Neural progenitor cell (in vitro differentiated cells): Measurements from ENCODE around the gene MT1HL1. TPM values are rescaled to one million over a fixed set of nuclear protein-coding genes. Genes with fewer than 3 reads are reported as not detected.
"Not testable (repeated sequence)": the region's sequence is repeated elsewhere in the genome, so short reads cannot be mapped to it uniquely, and the experiment has no call there.

Source experiments
- DNase-seq: peaks from one replicate; pipeline ENCODE4 v3.0.0-alpha.2; 2016; ENCODE audit warnings: low spot score
- H2AFZ ChIP-seq: fragments of 200-600 bp; sonication (generic); replicated peaks from 2 replicates; pipeline ENCODE4 v1.6.1; 2016; ENCODE audit warnings: antibody characterized with exemption
- H3F3A ChIP-seq: fragments of 200-600 bp; sonication (generic); 2 replicates; pipeline ENCODE4 v1.6.1; 2016; ENCODE audit warnings: antibody characterized with exemption, low read depth
- H3K27ac ChIP-seq: fragments of 200-600 bp; sonication (generic); 2 replicates; pipeline ENCODE4 v1.5.1; 2016; ENCODE audit warnings: mild to moderate bottlenecking
- H3K27me3 ChIP-seq: fragments of 200-600 bp; sonication (generic); 2 replicates; pipeline ENCODE4 v1.6.1; 2016; ENCODE audit warnings: mild to moderate bottlenecking, moderate library complexity
- H3K36me3 ChIP-seq: fragments of 200-600 bp; sonication (generic); 2 replicates; pipeline ENCODE4 v1.5.1; 2016
- H3K4me1 ChIP-seq: fragments of 200-600 bp; sonication (generic); 2 replicates; pipeline ENCODE4 v1.6.1; 2016; ENCODE audit warnings: mixed run types
- H3K4me2 ChIP-seq: fragments of 200-600 bp; sonication (generic); 2 replicates; pipeline ENCODE4 v1.6.1; 2016
- H3K4me3 ChIP-seq: fragments of 200-600 bp; sonication (generic); 2 replicates; pipeline ENCODE4 v1.5.1; 2016
- H3K79me2 ChIP-seq: fragments of 200-600 bp; sonication (generic); 2 replicates; pipeline ENCODE4 v1.6.1; 2016; ENCODE audit warnings: low read depth
- H3K9ac ChIP-seq: fragments of 200-600 bp; sonication (generic); 2 replicates; pipeline ENCODE4 v1.6.1; 2016
- H3K9me3 ChIP-seq: fragments of 200-600 bp; sonication (generic); 2 replicates; pipeline ENCODE4 v1.5.1; 2016; ENCODE audit warnings: low read depth
- H4K20me1 ChIP-seq: fragments of 200-600 bp; sonication (generic); 2 replicates; pipeline ENCODE4 v1.6.1; 2016; ENCODE audit warnings: low read depth
- H3K27ac Mint-ChIP-seq: 3 replicates; pipeline ENCODE4 v1.8.0; 2021; ENCODE audit warnings: mixed read lengths
- H3K27me3 Mint-ChIP-seq: 2 replicates; pipeline ENCODE4 v1.8.0; 2022; ENCODE audit warnings: low read depth, mild to moderate bottlenecking, inconsistent platforms, moderate library complexity, mixed read lengths; ENCODE audit not compliant: insufficient read depth
- H3K36me3 Mint-ChIP-seq: 3 replicates; pipeline ENCODE4 v1.8.0; 2021; ENCODE audit warnings: mixed read lengths
- H3K4me1 Mint-ChIP-seq: 3 replicates; pipeline ENCODE4 v1.8.0; 2021; ENCODE audit warnings: mixed read lengths
- H3K4me3 Mint-ChIP-seq: 3 replicates; pipeline ENCODE4 v1.8.0; 2021; ENCODE audit warnings: mild to moderate bottlenecking, moderate library complexity, mixed read lengths
- H3K9me3 Mint-ChIP-seq: 3 replicates; pipeline ENCODE4 v1.8.0; 2020; ENCODE audit warnings: mixed read lengths
- CTCF ChIP-seq: fragments of 200-600 bp; sonication (generic); IDR thresholded peaks from 2 replicates; pipeline ENCODE4 v1.5.1; 2017; ENCODE audit warnings: antibody characterized with exemption, mild to moderate bottlenecking
- EZH2 ChIP-seq: fragments of 200-600 bp; sonication (generic); IDR thresholded peaks from 2 replicates; pipeline ENCODE4 v1.6.1; 2017; ENCODE audit warnings: antibody characterized with exemption, mild to moderate bottlenecking, moderate library complexity
- EZH2phosphoT487 ChIP-seq: fragments of 200-600 bp; sonication (generic); IDR thresholded peaks from 2 replicates; pipeline ENCODE4 v1.6.1; 2017; ENCODE audit warnings: antibody characterized with exemption
- total RNA-seq: library from RNA; depleted of rRNA; stranded (reverse); fragments of >200 nt; gene quantifications from 2 replicates; pipeline ENCODE4 v1.2.3, GENCODE V29; 2015; ENCODE audit warnings: low replicate concordance

Gene MT1HL1
- total RNA-seq, 1 donor from 2014 or later: not detected

DNA sequence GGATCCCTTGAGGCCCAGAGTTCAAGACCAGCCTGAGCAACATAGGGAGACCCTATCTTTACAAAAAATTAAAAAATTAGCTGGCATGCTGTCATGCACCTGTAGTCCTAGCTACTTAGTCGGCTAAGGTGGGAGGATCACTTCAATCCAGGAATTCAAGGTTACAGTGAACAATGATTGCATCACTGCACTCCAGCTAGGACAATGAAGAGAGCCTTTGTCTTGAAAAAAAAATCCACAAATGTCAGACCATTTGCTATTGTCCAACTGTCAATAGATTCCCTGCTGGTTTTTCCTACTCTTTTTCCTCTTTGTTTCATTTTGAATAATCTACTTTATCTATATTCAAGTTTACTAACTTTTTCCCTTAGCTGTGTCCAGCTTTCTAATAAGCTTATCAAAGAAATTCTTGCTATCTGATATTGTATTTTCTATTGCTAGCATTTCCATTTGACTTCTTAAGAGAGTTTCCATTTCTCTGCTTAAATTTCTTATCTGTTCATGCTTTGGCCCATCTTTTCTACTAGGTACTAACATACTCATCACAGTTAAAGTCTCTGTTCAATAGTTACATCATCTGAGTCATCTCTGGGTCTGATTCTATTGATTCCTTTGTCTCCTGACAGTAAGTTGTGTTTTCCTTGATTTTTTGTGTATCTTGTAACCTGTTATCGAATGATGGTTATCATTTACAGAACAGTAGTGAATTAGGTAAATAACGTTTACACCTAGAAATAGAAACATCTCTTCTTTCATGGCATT is 14.8 kb downstream of the MT1HL1 start:
- H3K4me3 Mint-ChIP-seq: no peak overlapping the region

DNA sequence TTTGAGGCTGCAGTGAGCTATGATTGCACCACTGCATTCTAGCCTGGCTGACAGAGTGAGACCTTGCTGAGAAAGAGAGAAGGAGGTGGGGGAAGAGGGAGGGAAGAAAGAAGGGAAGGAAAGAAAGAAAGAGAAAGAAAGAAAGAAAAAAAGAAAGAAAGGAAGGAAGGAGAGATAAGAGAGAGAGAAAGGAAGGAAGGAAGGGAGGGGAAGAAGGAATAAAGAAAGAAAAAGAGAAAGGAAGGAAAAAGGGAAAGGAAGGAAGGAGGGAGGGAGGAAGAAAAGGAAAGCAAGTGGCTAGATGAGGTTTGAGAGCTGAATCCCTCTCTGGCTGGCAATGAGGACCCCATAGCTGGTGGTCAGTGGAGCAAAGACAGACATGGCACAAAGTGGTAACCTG is 20.4 kb downstream of the MT1HL1 start:
- H3F3A ChIP-seq: no peaks in the 10 kb centered on the region
- TF ChIP-seq EZH2phosphoT487 (no peak), EZH2 (no peak), CTCF (no peak)
- no peaks in the 10 kb centered on the region for H3K36me3 ChIP-seq
- no peaks in the 10 kb centered on the region for H3K9me3 Mint-ChIP-seq
- H3K9me3 ChIP-seq: no peaks in the 10 kb centered on the region
- no peak overlapping the region for H3K4me2 ChIP-seq
- no peaks in the 10 kb centered on the region for H3K27me3 ChIP-seq
- no peaks in the 10 kb centered on the region for H3K4me1 ChIP-seq
- no peaks in the 10 kb centered on the region for H3K4me1 Mint-ChIP-seq
- no peak overlapping the region for H2AFZ ChIP-seq
- H3K27ac ChIP-seq: no peak overlapping the region
- no peaks in the 10 kb centered on the region for H3K79me2 ChIP-seq
- peaks cover 2% of the 10 kb centered on the region for H3K27me3 Mint-ChIP-seq
- H3K4me3 ChIP-seq: no peak overlapping the region
- H4K20me1 ChIP-seq: no peaks in the 10 kb centered on the region
- H3K4me3 Mint-ChIP-seq: no peak overlapping the region
- H3K9ac ChIP-seq: no peak overlapping the region
- DNase-seq: no peak
- no peak overlapping the region for H3K27ac Mint-ChIP-seq
- no peaks in the 10 kb centered on the region for H3K36me3 Mint-ChIP-seq

More for the DNA sequence above, 14.8 kb downstream of the MT1HL1 start:
- no peak overlapping the region for H3K9ac ChIP-seq
- no peaks in the 10 kb centered on the region for H3K27me3 ChIP-seq
- H3K79me2 ChIP-seq: no peaks in the 10 kb centered on the region
- no peaks in the 10 kb centered on the region for H3K36me3 ChIP-seq
- no peak for TF ChIP-seq EZH2phosphoT487
- TF ChIP-seq EZH2: no peak
- no peak for TF ChIP-seq CTCF
- no peak overlapping the region for H3K4me3 ChIP-seq
- Mint-ChIP-seq H3K4me1 (no peaks in the 10 kb centered on the region), H3K27me3 (no peaks in the 10 kb centered on the region), H3K9me3 (peaks cover 16% of the 10 kb centered on the region), H3K27ac (no peak overlapping the region), H3K36me3 (no peaks in the 10 kb centered on the region)
- no peak overlapping the region for H3K27ac ChIP-seq
- H4K20me1 ChIP-seq: no peaks in the 10 kb centered on the region
- DNase-seq: no peak
- no peak overlapping the region for H3K4me2 ChIP-seq
- H2AFZ ChIP-seq: no peak overlapping the region
- no peaks in the 10 kb centered on the region for H3K4me1 ChIP-seq
- H3K9me3 ChIP-seq: peaks cover 6% of the 10 kb centered on the region
- H3F3A ChIP-seq: no peaks in the 10 kb centered on the region

GRCh38 chr1:236982380-236982779 is 21.9 kb downstream of the MT1HL1 start:
- H3K9ac ChIP-seq: no peak overlapping the region
- no peaks in the 10 kb centered on the region for H3K27me3 ChIP-seq
- DNase-seq: no peak
- Mint-ChIP-seq H3K9me3 (no peaks in the 10 kb centered on the region), H3K4me3 (no peak overlapping the region), H3K36me3 (no peaks in the 10 kb centered on the region), H3K4me1 (no peaks in the 10 kb centered on the region), H3K27me3 (peaks cover 4% of the 10 kb centered on the region), H3K27ac (no peak overlapping the region)
- H3K9me3 ChIP-seq: no peaks in the 10 kb centered on the region
- H3F3A ChIP-seq: no peaks in the 10 kb centered on the region
- H2AFZ ChIP-seq: no peak overlapping the region
- no peaks in the 10 kb centered on the region for H3K36me3 ChIP-seq
- no peaks in the 10 kb centered on the region for H3K79me2 ChIP-seq
- no peak overlapping the region for H3K4me2 ChIP-seq
- no peak overlapping the region for H3K4me3 ChIP-seq
- no peaks in the 10 kb centered on the region for H3K4me1 ChIP-seq
- TF ChIP-seq EZH2 (no peak), CTCF (no peak), EZH2phosphoT487 (no peak)
- no peaks in the 10 kb centered on the region for H4K20me1 ChIP-seq
- H3K27ac ChIP-seq: no peak overlapping the region

- H3K4me3 Mint-ChIP-seq, H3K36me3 Mint-ChIP-seq, H3K9me3 Mint-ChIP-seq, DNase-seq, H2AFZ ChIP-seq, H4K20me1 ChIP-seq, H3K27me3 ChIP-seq, H3K4me2 ChIP-seq, H3K79me2 ChIP-seq, H3K4me1 Mint-ChIP-seq, H3K4me3 ChIP-seq, H3K36me3 ChIP-seq, H3F3A ChIP-seq, H3K4me1 ChIP-seq, H3K27me3 Mint-ChIP-seq, H3K27ac ChIP-seq, H3K9me3 ChIP-seq, H3K9ac ChIP-seq, H3K27ac Mint-ChIP-seq: not testable (repeated sequence)
Observed at GRCh38 chr1:236981431-236981830, 22.8 kb downstream of the MT1HL1 start.
